Activated effector memory CD4-positive, alpha-beta T cell treated with anti-CD3 and anti-CD28 coated beads, Interleukin-2, amount 50 U/mL, for 16 hours (primary cell): ENCODE measurements around the gene FAM222A.

Source experiments
- DNase-seq: peaks from one replicate; pipeline ENCODE4 v3.0.0-alpha.2; 2020

Gene FAM222A

GRCh38 chr12:109727039-109727723 is 13.6 kb downstream of the FAM222A start:
- DNase-seq: no peak

- no peak for DNase-seq
Measured at GRCh38 chr12:109727746-109728726, 14.4 kb downstream of the FAM222A start.

DNA sequence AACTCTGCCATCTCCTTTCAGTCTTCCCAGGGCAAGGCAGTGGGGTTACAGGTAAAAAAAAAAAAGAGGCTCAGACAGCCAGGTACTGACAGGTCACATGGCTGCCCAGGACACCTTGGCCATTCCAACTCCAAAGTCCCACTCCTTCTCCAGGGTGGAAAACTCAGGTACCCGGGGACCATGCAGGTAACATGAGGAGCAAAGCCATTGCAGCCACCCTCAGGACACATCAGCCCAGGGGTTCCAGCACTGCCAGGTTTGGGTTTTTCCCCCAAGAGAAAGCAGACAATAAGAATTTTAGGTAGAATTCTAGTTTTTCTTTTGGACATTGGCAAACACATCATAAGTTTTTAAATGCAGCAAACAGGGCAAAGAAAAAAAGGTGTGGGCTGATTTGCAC is 15.3 kb downstream of the FAM222A start:
- no peak for DNase-seq

GRCh38 chr12:109729371-109729781 is 15.8 kb downstream of the FAM222A start:
- DNase-seq: no peak

GRCh38 chr12:109729801-109730200 is 16.2 kb downstream of the FAM222A start:
- DNase-seq: no peak

GRCh38 chr12:109730306-109731145 is 16.9 kb downstream of the FAM222A start:
- no peak for DNase-seq

DNA sequence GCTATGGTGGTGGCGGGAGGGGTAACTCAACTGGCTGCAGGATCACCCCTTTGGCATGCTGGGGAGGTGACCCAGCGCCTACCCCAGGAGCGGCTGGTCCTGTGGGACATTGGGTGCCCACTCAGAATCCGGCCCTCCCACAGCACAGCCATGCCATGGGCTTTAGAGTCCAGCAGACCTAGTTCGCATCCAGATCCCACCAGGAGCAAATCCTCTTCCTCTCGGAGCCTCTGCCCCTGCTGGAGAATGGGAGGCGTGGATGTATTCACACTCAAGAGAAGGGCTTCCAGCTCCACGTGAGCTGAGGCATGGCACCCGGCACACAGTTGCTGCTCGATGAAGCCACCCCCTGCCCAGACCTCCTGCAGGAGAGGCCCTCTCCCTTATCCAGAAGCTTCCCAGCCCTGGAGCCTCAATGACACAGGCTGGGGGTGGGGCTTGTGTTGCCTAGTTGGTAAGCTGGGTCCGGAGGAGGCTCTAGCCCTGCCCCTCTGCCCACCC is 17.7 kb downstream of the FAM222A start:
- DNase-seq: no peak

GRCh38 chr12:109731806-109732205 is 18.2 kb downstream of the FAM222A start:
- DNase-seq: peak; percentile 14

GRCh38 chr12:109732321-109733305 is 19.0 kb downstream of the FAM222A start:
- peak; percentile 28 for DNase-seq

DNA sequence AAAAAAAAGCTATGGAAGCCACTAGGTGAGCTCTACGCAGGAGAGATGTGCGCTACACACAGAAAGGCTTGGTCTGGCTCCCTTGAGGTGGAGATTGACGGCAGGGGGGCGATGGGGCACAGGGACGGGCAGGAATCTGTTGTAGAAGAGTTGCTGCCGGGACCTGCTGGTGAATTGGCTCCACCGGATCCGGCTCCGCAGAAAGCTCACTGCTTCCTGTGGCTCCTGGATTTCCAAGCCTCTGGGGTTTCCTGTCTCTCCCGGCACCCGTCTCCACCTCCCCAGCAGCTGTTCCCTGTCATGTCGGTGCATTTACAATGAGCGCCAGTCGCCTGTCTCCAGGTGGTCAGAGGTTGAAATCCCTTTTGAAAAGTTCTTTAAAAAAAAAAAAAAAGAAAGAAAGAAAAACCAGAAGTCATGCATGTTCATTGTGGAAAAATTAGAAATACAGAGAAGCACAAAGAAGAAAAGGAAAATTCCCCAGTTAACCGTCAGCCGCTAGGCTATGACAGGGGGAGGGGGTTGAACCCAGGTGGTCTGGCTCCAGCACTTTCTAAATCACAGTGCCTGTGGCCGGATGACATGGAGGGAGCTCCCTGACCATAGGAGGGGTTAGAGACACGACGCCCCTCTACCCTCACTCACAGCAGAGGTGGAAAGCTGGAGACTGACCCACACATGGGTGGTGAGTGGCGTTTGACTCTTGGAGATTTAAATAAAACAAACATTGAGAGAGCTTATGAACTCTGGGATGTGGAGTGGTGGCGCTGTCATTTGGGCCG is 20.8 kb downstream of the FAM222A start:
- peak; percentile 36 for DNase-seq

DNA sequence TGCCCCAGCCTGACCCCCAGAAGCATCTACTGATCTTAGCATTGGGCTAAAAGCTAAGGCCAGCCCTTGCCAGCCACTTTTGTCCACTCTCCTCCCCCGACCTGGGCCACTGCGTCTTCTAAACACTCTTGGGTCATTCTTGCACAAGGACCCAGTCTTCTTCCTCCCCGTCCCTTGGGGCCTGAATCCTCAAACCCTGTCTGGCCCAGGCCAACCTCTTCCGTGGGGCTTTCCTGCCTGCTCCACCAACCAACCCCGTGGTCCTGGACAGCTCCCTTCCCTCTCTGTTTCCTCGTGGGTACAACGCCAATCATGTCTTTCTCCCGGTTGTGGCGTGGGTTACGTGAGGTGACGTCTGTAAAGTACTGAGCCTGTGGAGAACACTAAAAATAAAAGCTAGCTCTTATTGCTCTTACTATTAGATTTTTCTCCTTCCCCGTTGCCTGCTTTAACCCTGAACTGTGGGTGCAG is 21.5 kb downstream of the FAM222A start:
- DNase-seq: peak; percentile 22

GRCh38 chr12:109735825-109736551 is 22.4 kb downstream of the FAM222A start:
- DNase-seq: peak; percentile 47

DNA sequence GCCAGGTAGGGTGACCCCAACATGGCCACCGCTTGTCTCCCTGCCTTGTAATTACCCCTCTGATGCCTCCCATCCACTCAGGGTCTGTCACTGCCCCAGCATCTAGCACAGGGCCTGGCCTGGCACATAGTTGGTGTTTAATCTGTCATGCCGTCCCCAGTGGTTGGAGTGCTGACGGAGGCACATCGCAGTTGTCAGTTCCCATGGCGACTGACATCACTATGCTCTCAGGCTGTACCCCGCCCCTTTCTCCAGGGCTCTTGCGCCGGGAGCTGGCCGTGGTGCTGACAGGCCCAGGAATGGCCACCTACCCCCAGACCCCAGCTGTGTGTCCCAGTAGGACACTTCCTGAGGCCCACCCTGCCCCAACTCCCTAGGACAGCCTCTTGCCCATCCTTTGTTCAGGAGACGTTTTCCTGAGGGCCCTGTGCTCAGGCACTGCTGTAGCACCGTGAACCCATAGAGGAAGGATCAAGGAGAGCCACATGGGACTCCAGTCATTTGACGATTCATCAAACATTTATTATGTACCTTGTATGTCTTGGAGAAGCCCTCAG is 23.0 kb downstream of the FAM222A start:
- DNase-seq: peak; percentile 64

GRCh38 chr12:109737126-109737525 is 23.5 kb downstream of the FAM222A start:
- peak; percentile 34 for DNase-seq

- DNase-seq: peak; percentile 12
Measured at GRCh38 chr12:109737631-109738030, 24.0 kb downstream of the FAM222A start.

- peak; percentile 34 for DNase-seq
Measured at GRCh38 chr12:109738209-109738608, 24.6 kb downstream of the FAM222A start.

GRCh38 chr12:109738878-109739665 is 25.4 kb downstream of the FAM222A start:
- peak; percentile 43 for DNase-seq
